MG63 (cell line): Measurements from ENCODE around the gene RRAD. TPM values are rescaled to one million over a fixed set of nuclear protein-coding genes. Genes with fewer than 3 reads are reported as not detected.
"Not testable (repeated sequence)": the region's sequence is repeated elsewhere in the genome, so short reads cannot be mapped to it uniquely, and the experiment has no call there.

Source experiments
- DNase-seq: peaks from one replicate; pipeline ENCODE4 v3.0.0-alpha.2; 2020
- H3K27me3 ChIP-seq: fragments of 250-450 bp; sonication (Bioruptor Pico); 2 replicates; pipeline ENCODE4 v1.5.1; 2020; ENCODE audit warnings: mild to moderate bottlenecking, moderate library complexity
- H3K36me3 ChIP-seq: fragments of 250-450 bp; sonication (Bioruptor Pico); 2 replicates; pipeline ENCODE4 v1.5.1; 2020; ENCODE audit warnings: mild to moderate bottlenecking, moderate library complexity
- H3K4me3 ChIP-seq: fragments of 250-450 bp; sonication (Bioruptor Pico); 2 replicates; pipeline ENCODE4 v1.5.1; 2020; ENCODE audit warnings: mild to moderate bottlenecking, moderate library complexity
- H3K9me3 ChIP-seq: fragments of 250-450 bp; sonication (Bioruptor Pico); 2 replicates; pipeline ENCODE4 v1.5.1; 2020; ENCODE audit warnings: mild to moderate bottlenecking, moderate library complexity
- total RNA-seq: library from RNA; depleted of rRNA; stranded (reverse); fragments of >200 nt; shearing (Covaris generic); gene quantifications from 2 replicates; pipeline ENCODE4 v1.2.3, GENCODE V29; 2014; ENCODE audit warnings: low replicate concordance

Gene RRAD
- total RNA-seq, 1 experiment from 2014 or later = 10.4 TPM

DNA sequence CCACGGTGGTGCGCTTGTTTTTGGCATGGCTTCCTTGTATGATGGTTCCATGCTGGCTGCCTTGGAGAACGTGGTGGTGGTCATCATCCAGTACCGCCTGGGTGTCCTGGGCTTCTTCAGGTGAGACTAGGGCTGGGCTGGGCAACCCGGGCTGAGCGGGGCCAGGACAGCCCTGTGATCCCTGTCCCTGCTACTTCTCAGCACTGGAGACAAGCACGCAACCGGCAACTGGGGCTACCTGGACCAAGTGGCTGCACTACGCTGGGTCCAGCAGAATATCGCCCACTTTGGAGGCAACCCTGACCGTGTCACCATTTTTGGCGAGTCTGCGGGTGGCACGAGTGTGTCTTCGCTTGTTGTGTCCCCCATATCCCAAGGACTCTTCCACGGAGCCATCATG lies 14.9 kb upstream of the RRAD start:
- H3K36me3 ChIP-seq = no peaks in the 10 kb centered on the region; the same call in none of the 2 replicates
- H3K4me3 ChIP-seq = no peak overlapping the region
- no peaks in the 10 kb centered on the region for H3K9me3 ChIP-seq
- no peaks in the 10 kb centered on the region for H3K27me3 ChIP-seq
- DNase-seq = no peak

DNA sequence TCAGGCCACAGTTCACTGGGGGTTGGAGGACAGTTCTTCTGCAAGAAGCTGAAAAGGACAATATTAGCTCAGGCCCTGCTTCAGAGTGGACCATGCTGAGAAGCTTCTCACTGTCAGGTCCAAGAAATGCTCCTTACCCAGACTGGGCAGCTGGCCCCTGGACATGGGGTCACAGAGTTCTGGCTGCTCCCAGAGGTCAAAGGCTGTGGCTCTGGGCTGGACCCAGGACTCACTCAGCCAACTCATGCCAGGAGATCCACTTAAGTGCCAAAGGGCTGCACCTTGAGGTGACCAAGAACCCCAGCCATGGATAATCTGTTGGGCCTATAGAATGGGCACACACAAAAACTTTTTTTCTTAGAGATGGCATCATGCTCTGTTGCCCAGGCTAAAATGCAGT lies 14.0 kb upstream of the RRAD start:
- H3K27me3 ChIP-seq = no peaks in the 10 kb centered on the region
- H3K9me3 ChIP-seq = no peaks in the 10 kb centered on the region
- no peak overlapping the region for H3K4me3 ChIP-seq
- no peak for DNase-seq
- H3K36me3 ChIP-seq = no peaks in the 10 kb centered on the region; the same call in none of the 2 replicates

DNA sequence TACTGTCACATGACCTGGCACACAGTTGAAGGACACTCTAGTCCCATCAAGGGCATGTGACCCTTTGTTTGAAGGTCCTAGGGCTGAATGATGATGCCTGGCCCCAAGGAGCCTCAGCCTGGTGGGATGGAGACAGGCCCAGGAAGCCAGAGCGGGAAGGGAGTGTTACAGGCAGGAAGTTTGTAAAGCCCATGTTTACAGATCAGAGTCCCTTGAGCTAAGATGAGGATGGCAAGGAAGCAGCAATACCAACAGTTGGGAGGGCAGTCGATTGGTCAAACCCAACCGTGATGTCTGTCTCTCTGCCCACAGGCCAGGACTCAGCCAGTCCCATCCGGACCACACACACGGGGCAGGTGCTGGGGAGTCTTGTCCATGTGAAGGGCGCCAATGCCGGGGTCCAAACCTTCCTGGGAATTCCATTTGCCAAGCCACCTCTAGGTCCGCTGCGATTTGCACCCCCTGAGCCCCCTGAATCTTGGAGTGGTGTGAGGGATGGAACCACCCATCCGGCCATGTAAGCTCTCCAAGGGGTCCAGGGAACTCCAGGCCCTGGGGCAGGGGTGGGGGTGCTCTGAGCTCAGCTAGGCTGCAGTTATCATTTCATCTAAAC lies 12.5 kb upstream of the RRAD start:
- no peak overlapping the region for H3K4me3 ChIP-seq
- no peak for DNase-seq
- H3K9me3 ChIP-seq = no peaks in the 10 kb centered on the region
- no peaks in the 10 kb centered on the region; the same call in none of the 2 replicates for H3K36me3 ChIP-seq
- H3K27me3 ChIP-seq = no peaks in the 10 kb centered on the region

DNA sequence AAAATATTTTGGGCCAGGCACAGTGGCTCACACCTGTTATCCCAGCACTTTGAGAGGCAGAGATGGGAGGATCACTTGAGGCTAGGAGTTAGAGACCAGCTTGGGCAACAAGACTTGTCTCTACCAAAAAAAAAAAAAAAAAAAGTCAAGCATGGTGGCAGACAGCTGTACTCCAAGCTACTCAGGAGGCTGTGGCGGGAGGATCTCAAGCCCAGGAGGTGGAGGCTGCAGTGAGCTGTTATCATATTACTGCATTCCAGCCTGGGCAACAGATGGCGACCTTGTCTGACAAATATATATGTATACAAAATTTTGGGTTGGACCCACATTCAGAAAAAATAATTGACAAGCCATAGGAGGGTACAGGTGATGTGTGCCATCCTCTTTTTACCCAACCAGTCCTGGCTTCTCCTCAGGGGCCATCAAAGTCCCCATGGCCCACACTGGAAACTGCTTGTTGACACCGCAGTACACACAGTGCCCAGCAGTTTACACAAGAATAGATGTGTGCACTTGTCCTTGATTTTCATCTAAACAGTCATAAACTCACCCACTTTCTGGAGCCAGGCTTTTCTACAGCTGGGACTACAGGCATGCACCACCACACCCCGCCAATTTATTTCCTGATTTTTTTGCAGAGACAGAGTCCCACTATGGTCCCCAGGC lies 11.7 kb upstream of the RRAD start:
- H3K27me3 ChIP-seq = no peaks in the 10 kb centered on the region
- H3K36me3 ChIP-seq = no peaks in the 10 kb centered on the region; the same call in none of the 2 replicates
- H3K4me3 ChIP-seq = no peak overlapping the region
- DNase-seq = no peak
- no peaks in the 10 kb centered on the region for H3K9me3 ChIP-seq

DNA sequence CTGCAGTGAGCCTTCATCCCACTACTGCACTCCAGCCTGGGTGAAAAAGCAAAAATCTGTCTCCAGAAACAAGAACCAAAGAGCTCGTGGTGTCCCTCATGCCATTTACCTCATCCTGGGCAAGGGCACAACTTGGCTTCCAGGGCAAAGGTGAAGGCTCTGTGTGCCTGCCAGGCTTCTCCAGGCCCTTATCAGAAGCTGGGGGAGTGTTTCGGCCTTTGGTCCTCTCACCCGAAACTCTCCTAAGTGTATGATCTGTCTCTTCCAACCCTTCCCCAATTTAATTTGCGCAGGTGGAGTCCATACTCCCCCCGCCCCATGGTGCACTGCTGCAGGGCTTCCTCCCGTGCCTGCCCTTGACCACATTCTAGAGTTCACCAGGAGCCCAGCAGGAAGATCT lies 11.1 kb upstream of the RRAD start:
- Histone ChIP-seq H3K36me3 (no peaks in the 10 kb centered on the region; the same call in none of the 2 replicates), H3K9me3 (no peaks in the 10 kb centered on the region), H3K4me3 (no peak overlapping the region)

DNA sequence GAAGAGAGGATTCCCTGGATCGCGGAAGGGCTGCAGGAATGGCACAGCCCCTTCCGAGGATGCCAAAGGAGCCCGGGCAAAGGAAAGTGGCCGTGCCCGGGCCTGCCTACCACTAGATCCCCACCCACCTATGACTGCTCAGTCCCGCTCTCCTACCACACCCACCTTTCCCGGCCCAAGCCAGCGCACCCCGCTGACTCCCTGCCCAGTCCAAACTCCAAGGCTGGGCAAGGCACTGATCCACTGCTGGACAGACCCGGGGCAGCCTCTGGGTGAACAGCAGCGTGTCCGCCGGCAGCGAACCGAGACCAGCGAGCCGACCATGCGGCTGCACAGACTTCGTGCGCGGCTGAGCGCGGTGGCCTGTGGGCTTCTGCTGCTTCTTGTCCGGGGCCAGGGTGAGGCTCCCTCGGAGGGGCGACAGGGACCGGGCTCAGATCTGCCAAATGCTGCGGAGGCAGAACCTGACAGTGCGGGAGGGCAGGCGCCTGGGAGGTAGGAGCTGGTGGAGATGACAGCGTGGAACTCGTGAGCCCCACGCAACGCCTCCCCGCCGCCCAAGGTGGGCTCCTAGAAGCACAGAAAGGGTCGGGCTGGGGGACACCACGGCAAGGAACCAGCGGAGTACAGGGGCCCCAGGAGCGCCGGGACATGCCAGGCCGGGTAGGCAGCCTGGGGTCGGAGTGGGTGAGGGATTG lies 10.1 kb upstream of the RRAD start, which contains the start of gene CES2:
Gene CES2, plus strand, starts transcription at position 203 of the 698 bp plus-strand sequence. Its CDS starts 120 bp downstream, at position 323.
- Histone ChIP-seq H3K9me3 (no peaks in the 10 kb centered on the region), H3K4me3 (peak within 1 kb of the TSS; percentile 87), H3K36me3 (no peaks in the 10 kb centered on the region; the same call in none of the 2 replicates), H3K27me3 (no peaks in the 10 kb centered on the region)
- peak; percentile 81 for DNase-seq

More for the DNA sequence above, 11.1 kb upstream of the RRAD start:
- H3K27me3 ChIP-seq = no peaks in the 10 kb centered on the region
- DNase-seq = no peak

DNA sequence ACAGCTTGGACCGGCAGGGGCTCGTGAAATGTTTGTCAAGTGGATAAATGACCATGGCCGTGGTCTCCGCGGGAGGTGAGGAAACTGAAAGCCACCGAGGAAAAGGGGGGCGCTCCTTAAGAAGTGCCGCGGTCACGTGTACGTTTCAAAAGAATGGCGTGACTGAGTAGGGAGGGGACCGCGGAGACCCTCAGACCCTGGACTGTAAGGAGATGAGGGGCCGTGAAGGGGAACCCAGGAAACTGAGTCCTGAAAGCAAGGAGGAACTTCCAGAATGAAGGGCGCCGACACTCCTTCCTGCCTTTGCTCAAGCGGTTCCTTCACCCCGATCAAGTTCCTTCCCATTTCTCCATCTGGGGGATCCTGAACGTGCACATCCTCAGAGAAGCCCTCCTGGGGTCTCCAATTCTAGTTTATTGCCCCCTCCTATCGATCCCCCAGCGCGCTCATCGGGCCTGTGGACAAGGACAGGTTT lies 9.5 kb upstream of the RRAD start:
- H3K36me3 ChIP-seq, DNase-seq, H3K9me3 ChIP-seq, H3K27me3 ChIP-seq: not testable (repeated sequence)
- H3K4me3 ChIP-seq = peak overlapping the region; percentile 87

DNA sequence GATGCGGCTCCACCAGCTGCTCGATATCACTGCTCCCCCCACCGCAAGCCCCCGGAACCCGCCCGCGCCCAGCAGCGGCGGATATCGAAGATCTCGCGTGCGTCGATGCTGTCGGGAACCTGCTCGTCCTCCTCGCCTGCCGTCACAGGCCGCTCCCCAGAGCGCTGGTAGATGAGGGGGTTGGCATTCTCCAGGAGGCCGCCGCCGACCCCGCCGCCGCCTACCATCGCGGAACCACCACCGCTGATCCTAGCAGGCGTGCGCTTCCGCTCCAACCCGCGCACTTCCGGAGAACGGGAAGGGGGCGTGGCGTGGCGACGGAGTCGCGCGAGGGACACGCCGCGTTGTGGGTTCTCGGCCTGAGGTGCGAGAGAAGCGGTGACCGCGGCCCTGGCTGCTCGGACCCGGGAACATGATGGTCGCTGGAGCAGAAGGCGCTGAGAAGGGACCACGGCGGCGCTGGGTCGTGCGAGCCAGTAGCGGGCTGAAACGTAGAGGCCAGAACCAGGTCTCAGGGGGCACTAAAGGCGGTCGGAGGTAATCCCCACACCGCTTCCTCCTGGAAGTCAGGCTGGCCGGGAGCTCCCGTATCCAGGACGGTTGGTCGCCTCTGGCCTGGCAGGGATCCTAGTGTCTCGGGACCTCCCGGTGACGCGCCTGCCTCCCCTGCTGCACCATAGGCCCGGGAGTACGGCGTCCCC lies 9.0 kb upstream of the RRAD start, which contains the start of gene CIAO2B:
Gene CIAO2B, minus strand, starts transcription at position 265 of the 701 bp plus-strand sequence. Its CDS starts 38 bp downstream, at position 227.
- Histone ChIP-seq H3K36me3 (no peaks in the 10 kb centered on the region; the same call in 1 of the 2 replicates), H3K27me3 (no peaks in the 10 kb centered on the region), H3K4me3 (peak within 1 kb of the TSS; percentile 87), H3K9me3 (no peaks in the 10 kb centered on the region)
- DNase-seq = peak; percentile 79

DNA sequence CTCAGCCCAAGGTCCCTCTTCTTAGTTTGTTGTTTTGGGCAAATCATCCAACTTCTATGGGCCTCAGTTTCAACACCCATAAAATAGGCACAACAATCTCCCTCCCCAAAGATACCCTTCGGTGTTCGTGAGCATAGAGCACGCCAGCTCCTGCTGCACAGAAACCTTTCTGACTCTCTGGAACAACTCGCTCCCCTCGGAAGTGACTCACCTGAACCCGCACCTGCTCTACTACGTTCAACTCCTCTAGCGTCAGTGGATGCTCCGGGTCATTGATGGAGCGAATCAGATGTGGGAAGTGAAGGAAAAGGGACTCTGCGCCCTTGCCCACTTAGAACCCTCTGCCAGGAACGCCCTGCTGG lies 8.4 kb upstream of the RRAD start:
- Histone ChIP-seq H3K9me3 (no peaks in the 10 kb centered on the region), H3K4me3 (peak overlapping the region; percentile 87), H3K27me3 (no peaks in the 10 kb centered on the region), H3K36me3 (no peaks in the 10 kb centered on the region; the same call in 1 of the 2 replicates)
- DNase-seq = no peak

DNA sequence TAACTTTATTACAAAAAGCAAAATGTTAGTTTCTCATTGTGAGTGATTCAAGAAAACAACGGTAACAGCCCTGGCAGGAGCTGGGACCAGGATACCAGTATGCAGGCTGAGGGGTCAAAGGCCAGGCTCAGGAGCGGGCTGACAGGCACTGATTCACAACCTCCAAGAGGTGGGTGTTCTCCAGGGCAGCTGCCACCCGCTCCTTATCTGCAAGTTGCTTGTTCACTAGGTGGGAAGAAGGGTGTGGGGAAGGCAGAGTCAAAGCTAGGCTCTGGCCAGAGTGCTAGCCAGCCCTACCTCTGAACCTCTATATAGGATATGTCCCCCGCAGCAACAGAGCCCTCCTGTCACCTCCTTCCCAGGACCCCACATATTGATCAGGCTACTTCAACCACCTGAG lies 6.7 kb upstream of the RRAD start:
- Histone ChIP-seq H3K9me3 (no peaks in the 10 kb centered on the region), H3K4me3 (no peak overlapping the region), H3K27me3 (no peaks in the 10 kb centered on the region), H3K36me3 (no peaks in the 10 kb centered on the region; the same call in 1 of the 2 replicates)
- no peak for DNase-seq

DNA sequence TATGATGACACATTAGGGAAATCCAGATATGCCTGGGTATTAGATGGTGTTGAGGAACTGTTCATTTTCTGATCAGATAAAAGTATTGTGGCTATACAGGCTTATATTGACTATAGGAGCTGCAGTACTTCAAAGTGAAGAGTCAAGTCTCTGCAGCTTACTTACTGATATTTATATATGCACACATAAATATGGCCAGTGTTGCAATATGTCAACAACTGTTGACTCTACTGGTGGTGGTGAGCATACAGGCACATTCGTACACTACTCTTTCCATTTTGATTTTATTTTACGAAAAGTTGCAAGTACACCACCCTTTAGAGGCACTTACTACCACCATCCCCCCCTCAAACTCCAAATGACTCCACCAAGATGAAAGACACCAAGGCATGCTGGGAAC lies 6.3 kb upstream of the RRAD start:
- no peak for DNase-seq
- Histone ChIP-seq H3K36me3 (no peaks in the 10 kb centered on the region; the same call in 1 of the 2 replicates), H3K9me3 (no peaks in the 10 kb centered on the region), H3K27me3 (no peaks in the 10 kb centered on the region), H3K4me3 (no peak overlapping the region)

DNA sequence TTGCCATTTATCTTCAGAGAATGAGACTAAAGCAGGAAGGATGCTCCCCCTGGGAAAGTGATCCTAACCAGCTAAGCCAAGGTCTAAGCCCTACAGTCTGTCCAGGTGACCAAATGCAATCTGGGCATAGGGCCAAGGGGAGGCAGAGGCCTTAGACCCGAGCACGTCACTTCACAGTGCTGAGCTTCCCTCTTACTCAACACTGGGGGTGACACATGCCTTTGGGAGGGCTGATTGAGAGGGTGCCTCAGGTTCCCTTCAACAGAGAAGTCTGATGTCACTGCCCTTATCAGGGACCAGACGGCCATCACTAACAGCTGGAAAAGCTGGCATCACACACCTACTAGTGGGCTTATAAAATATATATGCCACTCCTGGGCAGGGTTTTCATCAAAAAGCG lies 4.9 kb upstream of the RRAD start:
- DNase-seq = no peak
- Histone ChIP-seq H3K27me3 (no peaks in the 10 kb centered on the region), H3K4me3 (no peak overlapping the region), H3K9me3 (no peaks in the 10 kb centered on the region), H3K36me3 (no peaks in the 10 kb centered on the region)

DNA sequence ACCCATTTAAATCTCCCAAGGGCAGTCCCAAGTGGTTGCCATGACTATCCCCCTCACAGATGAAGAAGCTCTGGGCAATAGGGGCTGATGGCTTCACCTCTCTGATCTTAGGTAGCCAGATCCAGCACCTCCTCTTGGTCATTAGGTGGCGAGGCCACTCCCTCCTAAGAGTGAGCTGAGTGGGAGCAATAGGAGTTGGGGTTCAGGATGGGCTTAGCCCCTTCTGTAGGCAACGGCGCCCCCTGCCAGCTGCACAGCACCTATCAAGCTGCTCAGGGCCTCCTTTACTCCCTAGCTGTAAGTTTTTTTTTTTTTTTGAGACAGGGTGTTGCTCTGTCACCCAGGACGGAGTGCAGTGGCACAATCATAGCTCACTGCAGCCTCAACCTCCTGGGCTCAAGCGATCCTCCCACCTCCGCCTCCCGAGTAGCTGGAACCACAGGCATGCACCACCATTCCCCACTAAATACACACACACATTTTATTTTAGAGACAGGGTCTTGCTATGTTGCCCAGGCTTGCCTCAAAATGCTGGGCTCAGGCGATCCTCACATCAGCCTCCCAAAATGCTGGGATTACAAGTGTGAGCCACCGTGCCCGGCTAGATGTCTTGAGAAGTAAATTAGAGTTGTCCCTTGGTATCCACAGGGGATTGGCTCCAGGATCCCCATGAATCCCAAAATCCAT lies 3.5 kb upstream of the RRAD start:
- H3K27me3 ChIP-seq = no peaks in the 10 kb centered on the region
- DNase-seq = peak; percentile 48
- H3K4me3 ChIP-seq = no peak overlapping the region
- H3K9me3 ChIP-seq = no peaks in the 10 kb centered on the region
- H3K36me3 ChIP-seq = no peaks in the 10 kb centered on the region

DNA sequence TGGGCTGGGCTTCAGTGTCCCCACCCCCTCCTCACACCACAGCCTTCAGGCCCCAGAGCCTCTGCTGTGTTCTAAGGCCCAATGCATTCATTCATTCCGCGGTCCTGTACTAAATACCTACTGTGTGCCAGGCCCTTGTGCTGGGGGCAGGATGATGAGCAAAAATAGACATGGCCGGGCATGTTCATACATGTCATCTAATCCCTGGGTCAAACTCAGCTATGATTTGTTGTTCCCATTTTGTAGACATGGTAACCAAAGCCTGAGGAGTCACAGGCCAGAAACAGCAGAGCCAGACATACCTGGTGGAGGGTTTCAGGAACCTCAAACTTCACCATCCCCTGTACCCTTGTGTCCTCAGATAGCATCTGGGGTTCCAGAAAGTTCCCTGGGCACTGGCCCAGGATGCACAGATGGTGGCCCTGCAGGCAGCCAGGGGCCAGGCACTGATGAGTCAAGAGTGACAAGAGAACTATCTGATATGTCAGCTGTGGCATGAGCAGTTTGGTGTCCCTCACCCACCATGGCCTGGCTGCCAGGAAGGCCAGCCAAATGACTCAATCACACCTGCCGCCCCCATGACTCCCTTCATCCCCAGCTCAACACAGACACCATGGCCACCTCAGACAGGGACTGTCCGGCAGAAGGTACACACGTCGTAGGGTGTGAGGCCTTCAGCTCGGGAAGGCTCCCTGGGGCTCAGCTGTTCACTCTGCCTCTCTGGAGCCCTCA lies 2.7 kb upstream of the RRAD start:
- no peak overlapping the region for H3K4me3 ChIP-seq
- no peaks in the 10 kb centered on the region for H3K9me3 ChIP-seq
- no peaks in the 10 kb centered on the region for H3K27me3 ChIP-seq
- DNase-seq = peak; percentile 70
- no peaks in the 10 kb centered on the region for H3K36me3 ChIP-seq

DNA sequence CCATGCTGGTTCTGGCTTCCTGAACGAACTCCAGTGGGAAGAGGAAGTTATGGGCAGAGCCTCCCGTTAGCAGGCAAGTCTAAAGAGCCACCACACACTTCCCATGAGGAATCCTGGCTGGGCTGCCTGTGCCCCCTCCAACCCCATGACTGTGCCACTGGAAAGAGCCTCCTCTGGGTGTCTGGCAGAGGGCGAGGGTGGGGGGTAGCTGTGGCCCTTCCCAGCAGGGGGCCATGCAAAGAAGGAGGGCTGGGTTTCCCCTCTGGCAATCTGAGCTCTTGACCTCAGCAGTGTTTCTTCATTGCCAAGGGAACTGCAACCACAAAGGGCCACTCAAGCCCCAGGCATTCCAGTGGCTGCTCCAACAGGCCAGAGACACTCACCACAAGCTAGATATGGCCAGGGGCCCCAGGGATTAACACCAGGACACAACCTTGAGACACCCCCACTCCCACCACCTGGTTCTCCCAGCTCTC lies 1.7 kb upstream of the RRAD start:
- DNase-seq = peak; percentile 93
- Histone ChIP-seq H3K9me3 (no peaks in the 10 kb centered on the region), H3K4me3 (no peak overlapping the region), H3K27me3 (no peaks in the 10 kb centered on the region), H3K36me3 (no peaks in the 10 kb centered on the region)
